Natural killer cell (primary cell): ENCODE measurements around the gene POU1F1. TPM values are rescaled to one million over a fixed set of nuclear protein-coding genes. Genes with fewer than 3 reads are reported as not detected.
"Not testable (repeated sequence)": the region's sequence is repeated elsewhere in the genome, so short reads cannot be mapped to it uniquely, and the experiment has no call there.

Experiments used
- ATAC-seq, 3 donors: fragments of 150-1000 bp in 2 of 3; fragments of 200-7000 bp in 1 of 3; cut with Tn5 transposase; 1 replicate in 1 of 3; 2 replicates in 2 of 3; pipeline ENCODE4 v1.10.0; 2021; ENCODE audit warnings: mild to moderate bottlenecking in 2 of 3, moderate library complexity in 2 of 3
- DNase-seq, 2 donors: peaks; one replicate each; pipeline versions ENCODE4 v3.0.0 to v3.0.0-alpha.2; 2013 to 2021; ENCODE audit warnings: mixed read lengths in 1 of 2
- H3K27ac ChIP-seq: one replicate; pipeline ENCODE4 v1.5.1; 2013; ENCODE audit warnings: mild to moderate bottlenecking, low read length
- H3K27me3 ChIP-seq: one replicate; pipeline ENCODE4 v1.6.1; 2013; ENCODE audit warnings: low read length; ENCODE audit not compliant: control insufficient read depth, insufficient read depth
- H3K36me3 ChIP-seq: one replicate; pipeline ENCODE4 v1.6.1; 2013; ENCODE audit warnings: low read length; ENCODE audit not compliant: control insufficient read depth, insufficient read depth
- H3K4me1 ChIP-seq: one replicate; pipeline ENCODE4 v1.6.1; 2013; ENCODE audit warnings: low read length; ENCODE audit not compliant: control insufficient read depth, insufficient read depth
- H3K4me3 ChIP-seq: one replicate; pipeline ENCODE4 v1.5.1; 2013; ENCODE audit warnings: low read length
- H3K9me3 ChIP-seq: one replicate; pipeline ENCODE4 v1.6.1; 2013; ENCODE audit warnings: low read length; ENCODE audit not compliant: control insufficient read depth, insufficient read depth
- H3K27ac Mint-ChIP-seq, 2 donors: one replicate each; pipeline ENCODE4 v1.8.0; 2022; ENCODE audit warnings: mild to moderate bottlenecking in 2 of 2, mixed read lengths in 2 of 2, moderate library complexity in 1 of 2
- H3K27me3 Mint-ChIP-seq, 2 donors: one replicate each; pipeline ENCODE4 v1.8.0; 2022; ENCODE audit warnings: low read depth in 2 of 2, mixed read lengths in 2 of 2
- H3K36me3 Mint-ChIP-seq: one replicate; pipeline ENCODE4 v1.8.0; 2022; ENCODE audit warnings: mixed read lengths
- H3K4me1 Mint-ChIP-seq, 2 donors: one replicate each; pipeline ENCODE4 v1.8.0; 2022; ENCODE audit warnings: mixed read lengths in 2 of 2
- H3K4me3 Mint-ChIP-seq: one replicate; pipeline ENCODE4 v1.8.0; 2022; ENCODE audit warnings: mild to moderate bottlenecking, moderate library complexity, mixed read lengths
- H3K9me3 Mint-ChIP-seq, 2 donors: one replicate each; pipeline ENCODE4 v1.8.0; 2022; ENCODE audit warnings: mixed read lengths in 2 of 2
- WGBS: methylation state at CpG from one replicate; pipeline ENCODE4 v1.1.7; 2013; ENCODE audit warnings: missing lambda C conversion rate; ENCODE audit not compliant: insufficient coverage; 5-methylcytosine and 5-hydroxymethylcytosine counted together
- intact Hi-C: fragments of 100-400 bp; cut with micrococcal nuclease; formaldehyde crosslinking; loops from one replicate; pipeline ENCODE4 v1.14.2; 2022
- total RNA-seq, 4 donors: library from RNA; stranded (reverse); fragments of 120-200 nt in 1 of 4; gene quantifications; one replicate each; pipeline versions ENCODE4 v1.2.3 to v1.2.4, GENCODE V29; 2013 to 2022
- TF ChIP-seq, protein P1 (sequence below): fragments of 200-600 bp; IDR thresholded peaks from one replicate; pipeline ENCODE4 v1.8.0; 2022; ENCODE audit warnings: antibody characterized with exemption

The POU1F1 gene
- total RNA-seq, 3 donors from 2014 or later (not counting 1 experiment from before 2014, with no cell fraction given) = not detected

DNA sequence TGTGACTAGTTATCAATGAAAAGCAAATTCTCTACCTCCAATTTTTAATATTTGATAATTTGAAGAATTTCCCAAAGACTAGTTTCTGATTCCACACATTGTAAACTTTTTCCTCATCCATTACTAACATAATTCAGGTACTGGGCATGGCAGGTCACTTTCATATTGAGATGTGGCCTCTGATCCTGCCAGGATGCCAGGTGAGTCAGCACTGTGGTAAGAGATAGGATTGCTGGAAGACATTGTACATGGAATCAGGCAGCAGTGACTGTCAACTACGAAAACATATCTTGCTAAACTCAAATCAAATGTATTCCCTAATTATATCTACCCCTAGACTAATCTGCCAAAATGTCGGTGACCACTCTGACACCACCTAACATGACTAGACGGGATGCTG is 33.2 kb upstream of the POU1F1 start:
- H3K4me3 Mint-ChIP-seq = no peak overlapping the region

DNA sequence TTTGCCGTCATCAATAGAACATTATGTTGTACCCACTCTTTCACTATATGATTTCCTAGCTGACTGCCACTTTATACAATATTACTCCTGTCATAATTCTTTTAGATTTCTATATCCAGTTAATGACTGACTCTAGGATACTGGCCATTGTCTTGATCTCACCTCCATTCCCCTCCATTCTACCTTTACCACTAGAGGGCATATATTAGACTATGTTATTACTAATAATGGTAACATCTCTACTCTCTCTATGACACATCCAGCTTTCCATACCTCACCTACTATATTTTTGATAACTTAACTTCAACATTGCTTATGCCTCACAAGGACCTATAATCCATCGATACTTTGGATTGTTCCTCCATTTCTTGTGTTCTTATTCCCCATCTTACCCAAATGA is 31.4 kb upstream of the POU1F1 start:
- H3K4me3 ChIP-seq = no peak overlapping the region
- Mint-ChIP-seq H3K27me3 (no peaks in the 10 kb centered on the region), H3K4me1 (no peaks in the 10 kb centered on the region), H3K27ac (no peak overlapping the region), H3K9me3 (no peaks in the 10 kb centered on the region), H3K36me3 (no peaks in the 10 kb centered on the region), H3K4me3 (no peak overlapping the region)
- TF ChIP-seq, protein P1, sequence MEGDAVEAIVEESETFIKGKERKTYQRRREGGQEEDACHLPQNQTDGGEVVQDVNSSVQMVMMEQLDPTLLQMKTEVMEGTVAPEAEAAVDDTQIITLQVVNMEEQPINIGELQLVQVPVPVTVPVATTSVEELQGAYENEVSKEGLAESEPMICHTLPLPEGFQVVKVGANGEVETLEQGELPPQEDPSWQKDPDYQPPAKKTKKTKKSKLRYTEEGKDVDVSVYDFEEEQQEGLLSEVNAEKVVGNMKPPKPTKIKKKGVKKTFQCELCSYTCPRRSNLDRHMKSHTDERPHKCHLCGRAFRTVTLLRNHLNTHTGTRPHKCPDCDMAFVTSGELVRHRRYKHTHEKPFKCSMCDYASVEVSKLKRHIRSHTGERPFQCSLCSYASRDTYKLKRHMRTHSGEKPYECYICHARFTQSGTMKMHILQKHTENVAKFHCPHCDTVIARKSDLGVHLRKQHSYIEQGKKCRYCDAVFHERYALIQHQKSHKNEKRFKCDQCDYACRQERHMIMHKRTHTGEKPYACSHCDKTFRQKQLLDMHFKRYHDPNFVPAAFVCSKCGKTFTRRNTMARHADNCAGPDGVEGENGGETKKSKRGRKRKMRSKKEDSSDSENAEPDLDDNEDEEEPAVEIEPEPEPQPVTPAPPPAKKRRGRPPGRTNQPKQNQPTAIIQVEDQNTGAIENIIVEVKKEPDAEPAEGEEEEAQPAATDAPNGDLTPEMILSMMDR = no peak
- H3K9me3 ChIP-seq = no peaks in the 10 kb centered on the region
- H3K27me3 ChIP-seq = no peaks in the 10 kb centered on the region
- WGBS = 91% methylated on average over 2 of the region's 2 CpGs
- no peak overlapping the region for H3K27ac ChIP-seq
- intact Hi-C loops = no loop called here
- DNase-seq (no peak), ATAC-seq (no peak)
- no peaks in the 10 kb centered on the region for H3K36me3 ChIP-seq
- H3K4me1 ChIP-seq = no peaks in the 10 kb centered on the region

More for the DNA sequence above, 33.2 kb upstream of the POU1F1 start:
- H3K4me1 Mint-ChIP-seq = no peaks in the 10 kb centered on the region
- no peaks in the 10 kb centered on the region for H3K27me3 ChIP-seq
- DNase-seq (no peak), ATAC-seq (no peak)
- H3K4me1 ChIP-seq = no peaks in the 10 kb centered on the region
- no peak overlapping the region for H3K27ac Mint-ChIP-seq
- no peaks in the 10 kb centered on the region for H3K9me3 Mint-ChIP-seq
- H3K27ac ChIP-seq = no peak overlapping the region
- 45% methylated on average over 2 of the region's 3 CpGs for WGBS
- TF ChIP-seq, protein P1 = no peak
- H3K9me3 ChIP-seq = no peaks in the 10 kb centered on the region
- no peaks in the 10 kb centered on the region for H3K36me3 Mint-ChIP-seq
- H3K4me3 ChIP-seq = no peak overlapping the region
- no peaks in the 10 kb centered on the region for H3K27me3 Mint-ChIP-seq
- intact Hi-C loops = no loop called here
- no peaks in the 10 kb centered on the region for H3K36me3 ChIP-seq

DNA sequence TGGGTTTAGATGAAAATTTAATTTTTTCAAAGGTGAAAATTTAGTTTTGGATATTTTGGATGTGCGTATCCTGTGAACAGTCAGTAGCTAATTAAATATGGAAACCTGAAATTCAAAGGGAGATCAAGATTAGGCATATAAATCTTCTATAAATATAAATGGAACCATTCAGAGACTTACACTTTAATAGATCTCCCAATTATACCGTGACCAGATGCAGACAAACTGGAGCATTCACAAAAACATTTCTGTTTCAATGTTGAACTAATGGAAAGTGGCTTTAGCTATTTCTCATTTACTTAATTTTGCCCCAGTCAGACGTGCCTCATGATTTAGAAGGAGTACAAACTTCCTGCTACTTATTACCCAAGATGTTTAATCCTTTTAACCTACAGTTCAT is 29.1 kb upstream of the POU1F1 start:
- Mint-ChIP-seq H3K27ac (no peak overlapping the region), H3K9me3 (no peaks in the 10 kb centered on the region), H3K4me1 (no peaks in the 10 kb centered on the region), H3K27me3 (no peaks in the 10 kb centered on the region), H3K4me3 (no peak overlapping the region), H3K36me3 (no peaks in the 10 kb centered on the region)
- H3K36me3 ChIP-seq = no peaks in the 10 kb centered on the region
- intact Hi-C loops = no loop called here
- no peak overlapping the region for H3K27ac ChIP-seq
- ATAC-seq = no peak
- H3K4me1 ChIP-seq = no peaks in the 10 kb centered on the region
- H3K9me3 ChIP-seq = no peaks in the 10 kb centered on the region
- WGBS = 72% methylated on average over 2 of the region's 3 CpGs
- TF ChIP-seq, protein P1 = no peak
- H3K27me3 ChIP-seq = no peaks in the 10 kb centered on the region
- H3K4me3 ChIP-seq = no peak overlapping the region
- no peak for DNase-seq

DNA sequence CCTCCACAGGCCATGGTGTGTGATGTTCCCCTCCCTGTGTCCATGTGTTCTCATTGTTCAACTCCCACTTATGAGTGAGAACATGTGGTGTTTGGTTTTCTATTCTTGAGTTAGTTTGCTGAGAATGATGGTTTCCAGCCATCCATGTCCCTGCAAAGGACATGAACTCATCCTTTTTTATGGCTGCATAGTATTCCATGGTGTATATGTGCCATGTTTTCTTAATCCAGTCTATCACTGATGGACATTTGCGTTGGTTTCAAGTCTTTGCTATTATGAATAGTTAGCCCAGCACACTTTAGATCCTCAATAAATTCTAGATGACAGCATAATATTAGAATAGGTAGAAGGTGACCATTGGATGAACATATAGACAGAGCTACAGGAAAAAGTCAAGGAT is 28.6 kb upstream of the POU1F1 start:
- H3K36me3 ChIP-seq, ATAC-seq, H3K27me3 ChIP-seq, H3K4me3 Mint-ChIP-seq, H3K27ac Mint-ChIP-seq, H3K36me3 Mint-ChIP-seq, H3K4me1 Mint-ChIP-seq, intact Hi-C loops, H3K4me3 ChIP-seq, H3K9me3 Mint-ChIP-seq, H3K27ac ChIP-seq, H3K9me3 ChIP-seq, H3K27me3 Mint-ChIP-seq, DNase-seq, H3K4me1 ChIP-seq: not testable (repeated sequence)
- no CpG with 5 or more reads among the region's 1 CpG for whole genome bisulfite sequencing
